Frontal cortex (tissue), 4 donors: Measurements from ENCODE around the gene NIBAN1. TPM values are rescaled to one million over a fixed set of nuclear protein-coding genes. Genes with fewer than 3 reads are reported as not detected.
A peak's percentile ranks its signal among the peaks of the same experiment; 100 is the strongest.
"Not testable (repeated sequence)": the region's sequence is repeated elsewhere in the genome, so short reads cannot be mapped to it uniquely, and the experiment has no call there.

Experiments used
- DNase-seq, 2 donors: peaks; one replicate each; pipeline ENCODE4 v3.0.0; 2012; ENCODE audit warnings: low spot score in 2 of 2
- FAIRE-seq: peaks from 2 replicates; lab custom pipeline; 2012; peaks lifted over from hg19 to GRCh38; lab: Jason Lieb, UNC
- total RNA-seq: library from RNA; depleted of rRNA; stranded (reverse); fragments of >200 nt; gene quantifications from one replicate; pipeline ENCODE4 v1.2.3, GENCODE V29; 2014
- donor health status: control.
- donor health status: control.
- donor health status: control.

The NIBAN1 gene
- total RNA-seq, 1 donor from 2014 or later, result 2.4 TPM

GRCh38 chr1:184973272-184974055 lies 844 bp downstream of the NIBAN1 start:
- FAIRE-seq, result no peak
- peak; percentile 44 to 54 for DNase-seq

DNA sequence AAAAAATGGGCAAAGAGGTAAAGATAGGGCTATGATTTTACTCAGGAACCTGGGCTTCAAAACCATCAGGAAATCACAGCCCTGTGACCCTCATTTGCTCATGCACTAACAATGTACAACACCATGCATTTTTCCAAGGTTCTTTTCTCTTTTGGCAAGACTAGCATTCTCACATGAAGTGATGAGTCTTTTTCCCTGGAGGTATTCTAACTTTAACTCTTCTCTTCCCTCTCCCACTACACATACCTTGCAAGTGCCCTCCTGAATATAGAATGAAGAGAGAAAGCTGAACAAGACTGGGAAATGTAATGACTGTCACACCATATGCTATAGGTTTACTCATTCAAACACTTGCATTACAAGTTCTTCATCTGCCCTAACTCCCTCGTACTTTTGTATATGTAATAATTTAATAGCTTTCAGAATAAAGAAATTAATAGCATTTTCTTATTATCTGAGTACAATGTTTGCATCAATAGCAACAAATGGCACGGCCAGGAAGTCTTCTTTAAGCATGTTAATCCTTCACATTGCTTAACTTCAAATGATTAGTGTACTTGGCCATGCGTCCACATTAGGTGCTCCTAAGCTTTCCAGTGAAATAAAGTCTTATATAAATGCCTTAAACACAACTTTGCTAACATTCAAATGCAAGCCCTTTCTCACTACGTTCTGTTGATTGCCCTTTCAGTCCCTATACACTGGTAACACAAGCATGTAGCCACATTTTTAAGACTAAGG lies 1.8 kb downstream of the NIBAN1 start:
- no peak for DNase-seq
- no peak for FAIRE-seq

GRCh38 chr1:184971522-184972265 lies 2.6 kb downstream of the NIBAN1 start:
- no peak for DNase-seq
- no peak for FAIRE-seq

DNA sequence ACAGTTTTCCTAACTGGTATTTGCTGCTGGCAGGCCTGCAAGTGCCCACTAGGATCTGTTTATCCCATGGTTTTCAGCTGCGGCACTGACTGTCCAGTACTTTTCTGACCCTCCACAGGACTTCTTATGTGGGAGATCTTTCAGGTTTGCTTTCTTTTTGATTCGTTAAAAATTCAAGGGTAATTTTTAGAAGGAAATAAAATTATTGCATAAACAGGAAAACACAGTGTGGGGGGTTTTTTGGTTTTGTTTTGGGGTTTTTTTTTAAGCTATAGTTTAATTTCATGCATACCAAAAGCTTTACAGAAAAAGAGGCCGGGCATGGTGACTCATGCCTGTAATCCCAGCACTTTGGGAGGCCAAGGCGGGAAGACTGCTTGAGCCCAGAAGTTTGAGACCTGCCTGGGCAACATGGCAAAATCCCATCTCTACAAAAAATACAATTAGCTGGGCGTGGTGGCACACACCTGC lies 3.6 kb downstream of the NIBAN1 start:
- DNase-seq (no peak), FAIRE-seq (no peak)

GRCh38 chr1:184966989-184967388 lies 7.3 kb downstream of the NIBAN1 start:
- no peak for DNase-seq
- no peak for FAIRE-seq

DNA sequence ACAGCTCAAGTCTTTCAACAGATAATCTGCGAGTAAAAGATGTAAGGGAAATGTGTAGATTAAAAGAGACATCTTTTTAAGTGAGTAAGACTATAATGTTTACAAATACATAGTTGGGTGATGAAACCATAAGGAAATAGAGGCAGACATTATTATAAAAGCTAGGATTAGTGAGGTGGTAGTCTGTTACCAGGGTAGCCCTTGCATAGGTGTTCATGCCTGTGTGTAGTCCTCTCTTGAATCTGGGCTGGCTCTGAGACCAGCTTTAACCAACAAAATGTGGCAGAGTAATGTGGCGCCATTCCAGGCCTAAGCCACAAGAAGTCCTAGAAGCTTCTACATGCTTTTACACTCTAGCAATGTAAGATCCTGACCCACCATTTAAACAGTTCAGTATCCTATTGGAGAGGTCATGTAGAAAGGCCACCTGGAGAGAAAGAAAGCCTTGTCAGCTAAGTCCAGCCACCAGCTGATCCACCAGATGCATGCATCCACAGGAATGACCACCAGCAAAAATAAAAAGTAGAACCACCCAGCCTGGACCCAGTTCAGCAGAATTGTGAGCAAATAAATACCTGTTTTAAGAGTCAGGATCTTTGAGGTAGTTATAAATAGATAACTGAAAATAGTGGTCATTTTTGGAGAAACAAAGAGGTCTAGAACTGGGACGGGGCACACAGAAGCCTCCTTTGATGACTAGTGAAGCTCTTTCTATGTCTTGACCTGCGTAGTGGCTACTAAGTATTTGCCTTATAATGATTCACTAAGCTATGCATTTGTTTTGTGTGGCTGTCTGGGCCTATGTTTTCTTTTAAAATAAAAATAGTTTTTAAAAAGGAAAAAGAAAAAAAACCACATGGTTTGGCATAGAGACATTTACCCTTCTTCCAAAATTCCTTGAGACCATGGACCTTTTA lies 8.1 kb downstream of the NIBAN1 start:
- no peak for DNase-seq
- FAIRE-seq, result no peak

DNA sequence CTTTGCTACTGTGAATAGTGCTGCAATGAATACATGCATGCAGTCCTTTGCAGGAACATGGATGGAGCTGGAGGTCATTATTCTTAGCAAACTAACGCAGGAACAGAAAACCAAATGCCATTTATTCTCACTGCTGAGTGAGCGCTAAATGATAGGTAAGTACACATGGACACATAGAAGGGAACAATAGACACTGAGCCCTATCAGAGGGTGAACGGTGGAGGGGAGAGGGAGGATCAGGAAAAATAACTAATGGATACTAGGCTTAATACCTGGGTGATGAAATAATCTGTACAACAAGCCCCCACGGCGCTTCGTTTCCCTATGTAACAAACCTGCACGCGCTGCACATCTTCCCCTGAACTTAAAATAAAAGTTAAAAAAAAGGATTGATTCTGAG lies 8.9 kb downstream of the NIBAN1 start:
- FAIRE-seq, result no peak
- DNase-seq, result no peak

DNA sequence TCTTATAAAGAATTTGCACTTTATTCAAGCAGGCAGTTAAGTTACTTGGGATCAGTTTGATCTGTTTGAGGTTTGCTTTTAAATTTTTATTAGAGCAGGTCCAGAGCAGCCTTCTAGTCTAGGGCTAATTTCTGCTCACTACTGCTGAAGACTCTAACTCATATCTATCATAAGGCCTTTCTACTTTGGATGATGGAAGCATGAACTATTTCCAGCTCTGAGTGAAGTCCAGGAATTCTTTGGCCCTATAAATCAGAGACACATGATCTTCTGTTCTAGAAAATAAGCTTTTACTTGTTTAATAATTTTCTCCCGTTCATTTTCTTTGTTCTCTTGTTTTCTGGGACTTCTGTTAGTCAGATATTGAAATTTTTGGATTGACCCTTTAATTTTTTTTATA lies 14.7 kb downstream of the NIBAN1 start:
- no peak for FAIRE-seq
- DNase-seq, result no peak

DNA sequence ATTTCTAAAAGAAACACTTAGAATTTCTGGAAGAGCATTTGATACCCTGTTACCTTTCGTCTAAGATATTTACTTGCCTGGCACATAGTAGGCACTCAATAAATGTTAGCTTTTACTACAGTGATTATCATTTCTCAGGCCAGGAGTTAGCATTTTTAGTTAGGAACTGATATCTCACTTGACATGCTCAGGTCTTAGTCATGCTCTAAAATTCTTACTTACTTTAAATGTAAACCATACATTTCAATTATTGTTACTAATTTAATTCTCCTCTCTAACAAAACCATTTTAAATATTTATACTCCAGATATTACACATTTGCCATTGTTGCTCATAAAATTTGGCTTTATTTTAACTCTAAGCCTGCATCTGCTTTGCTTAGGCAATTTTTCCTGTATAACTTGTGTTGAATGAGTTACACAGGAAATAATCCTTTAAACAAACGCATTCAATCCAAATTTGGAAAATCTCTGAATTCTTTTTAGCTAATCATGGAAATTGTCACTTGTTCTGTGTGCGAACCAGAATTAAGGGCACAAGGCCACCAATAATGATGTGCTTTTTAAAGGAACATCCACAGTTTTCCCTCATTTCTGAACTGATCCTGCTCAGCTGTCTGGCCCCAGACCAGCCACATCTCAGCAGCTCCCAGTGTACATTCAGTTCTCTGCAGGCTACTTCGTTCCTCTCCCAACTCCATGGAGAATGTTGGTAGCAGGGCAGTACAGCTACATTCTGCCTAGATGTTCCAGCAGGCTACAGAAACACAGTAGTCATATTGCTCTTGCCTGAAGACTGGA lies 15.6 kb downstream of the NIBAN1 start:
- FAIRE-seq (no peak), DNase-seq (no peak)

DNA sequence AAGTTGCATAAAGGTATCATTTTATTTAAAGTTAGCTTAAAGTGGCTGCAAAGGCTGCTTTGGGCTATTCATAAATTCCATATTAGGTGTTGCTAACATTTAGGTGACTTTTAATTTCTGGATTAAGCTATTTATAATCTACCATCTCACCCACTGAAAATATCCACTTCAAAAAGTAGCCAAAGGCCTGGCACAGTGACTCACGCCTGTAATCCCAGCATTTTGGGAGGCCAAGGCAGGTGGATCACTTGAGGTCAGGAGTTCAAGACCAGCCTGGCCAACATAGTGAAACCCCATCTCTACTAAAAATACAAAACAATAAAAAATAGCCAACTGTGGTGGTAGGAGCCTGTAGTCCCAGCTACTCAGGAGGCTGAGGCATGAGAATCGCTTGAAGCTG lies 16.4 kb downstream of the NIBAN1 start:
- not testable (repeated sequence) for FAIRE-seq

DNA sequence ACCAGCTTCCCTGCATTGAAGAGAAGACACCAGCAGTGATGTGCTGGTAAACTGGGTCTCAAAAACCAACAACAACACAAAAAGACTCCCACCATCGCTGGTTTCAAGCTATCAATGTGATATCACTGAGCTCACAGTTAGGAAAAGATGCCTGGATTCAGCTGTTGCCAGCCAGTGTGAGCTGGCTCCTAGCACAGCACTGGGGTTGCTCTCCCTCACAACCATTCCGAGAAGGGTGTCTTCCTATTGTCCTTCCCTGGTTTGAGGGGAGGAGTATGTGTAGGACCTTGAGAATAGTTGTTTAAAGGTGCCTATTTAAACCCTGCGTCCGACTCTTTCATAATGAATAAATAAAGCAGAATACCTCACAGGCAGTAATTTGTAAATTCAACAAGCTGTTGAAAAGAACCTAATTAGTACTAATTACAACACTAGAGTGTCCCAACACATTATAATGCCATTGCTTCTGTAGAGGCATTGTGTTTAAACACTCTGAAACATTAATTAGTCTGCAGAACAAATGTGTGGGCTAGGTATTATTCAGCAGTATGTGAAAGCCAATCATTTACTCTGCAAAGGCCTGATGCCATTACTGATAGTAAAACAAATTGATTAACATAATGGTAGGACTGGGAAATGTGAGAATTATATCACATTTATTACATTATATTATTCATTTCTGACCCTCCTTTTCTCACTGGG lies 17.2 kb downstream of the NIBAN1 start:
- no peak for DNase-seq
- no peak for FAIRE-seq

More for the DNA sequence above, 16.4 kb downstream of the NIBAN1 start:
- DNase-seq, result not testable (repeated sequence)

DNA sequence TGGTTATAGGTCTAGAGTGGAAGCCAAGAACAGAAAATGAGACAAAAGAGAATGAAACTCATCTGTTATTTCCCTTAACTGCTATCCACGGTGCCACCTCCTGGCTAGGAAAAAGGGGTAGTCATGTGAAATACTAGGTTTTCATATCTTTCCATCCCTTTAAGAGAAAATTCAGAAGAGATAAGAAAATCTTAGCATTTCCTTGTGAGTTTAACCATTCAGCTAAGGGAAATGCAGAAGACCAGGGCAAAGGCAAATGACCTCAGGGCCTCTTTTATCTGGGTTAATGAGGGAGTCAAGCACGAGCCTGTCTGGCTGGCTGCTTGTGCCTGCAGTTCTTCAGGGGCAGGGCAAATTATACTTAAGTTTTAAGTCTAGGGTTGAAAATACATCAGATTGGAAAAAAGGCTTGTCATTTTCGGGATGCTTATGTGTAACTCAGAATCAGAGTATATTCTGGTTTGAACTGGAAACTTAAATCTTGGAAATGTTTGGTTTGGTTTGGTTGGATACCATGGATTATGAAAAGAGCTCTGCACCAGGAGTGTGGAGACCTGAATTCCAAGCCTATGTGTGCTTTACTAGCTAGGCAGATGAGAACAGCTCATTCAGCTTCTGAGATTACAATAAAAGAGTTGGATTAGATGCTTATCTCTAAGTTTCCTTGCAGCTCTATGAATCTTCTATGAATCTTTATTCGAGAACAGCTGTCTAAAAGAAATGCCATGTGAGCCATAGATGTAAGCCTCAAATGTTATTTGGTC lies 19.9 kb downstream of the NIBAN1 start:
- FAIRE-seq, result no peak

DNA sequence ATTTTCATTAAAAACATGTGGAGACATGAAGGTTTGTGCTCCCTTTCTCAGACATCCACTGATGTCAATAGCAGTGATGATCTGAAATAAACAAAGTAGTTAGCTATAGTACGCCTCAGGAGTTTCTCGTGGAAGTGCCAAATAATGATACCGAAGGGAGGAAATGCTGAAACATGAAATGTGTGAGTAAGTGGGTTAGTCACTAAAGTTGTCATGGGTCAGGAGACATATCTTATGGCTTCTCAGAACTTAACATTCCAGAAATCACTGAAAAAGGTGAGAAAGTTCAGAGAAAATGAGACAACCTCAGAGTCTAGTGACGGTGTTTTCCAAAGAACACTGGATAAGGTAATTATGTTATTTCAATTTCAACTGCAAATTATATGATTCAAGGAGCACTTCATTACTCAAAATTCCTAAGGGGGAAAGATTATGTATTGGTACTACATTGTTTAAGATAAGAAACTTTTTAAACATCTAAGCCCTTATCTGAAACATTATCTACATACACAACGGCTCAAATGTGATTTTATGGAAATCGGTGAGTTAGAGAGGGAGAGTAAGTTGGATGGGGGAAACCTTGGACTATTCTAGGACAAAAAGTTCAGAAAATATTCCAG lies 20.6 kb downstream of the NIBAN1 start:
- DNase-seq, result no peak
- no peak for FAIRE-seq

More for the DNA sequence above, 19.9 kb downstream of the NIBAN1 start:
- no peak for DNase-seq

DNA sequence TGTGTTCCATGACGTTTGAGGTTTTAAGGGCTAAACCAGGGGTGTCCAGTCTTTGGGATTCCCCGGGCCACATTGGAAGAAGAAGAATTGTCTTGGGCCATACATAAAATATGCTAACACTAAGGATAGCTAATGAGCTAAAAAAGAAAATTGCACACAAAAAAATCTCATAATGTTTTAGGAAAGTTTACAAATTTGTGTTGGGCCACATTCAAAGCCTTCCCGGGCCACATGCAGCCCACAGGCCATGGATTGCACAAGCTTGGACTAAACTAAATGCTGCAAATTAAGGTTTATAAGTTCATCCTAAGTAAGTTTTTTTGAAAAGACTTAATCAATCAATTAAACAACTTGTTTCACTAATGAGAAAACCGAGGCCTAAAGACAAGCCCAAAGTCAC lies 21.9 kb downstream of the NIBAN1 start:
- FAIRE-seq (no peak), DNase-seq (no peak)

DNA sequence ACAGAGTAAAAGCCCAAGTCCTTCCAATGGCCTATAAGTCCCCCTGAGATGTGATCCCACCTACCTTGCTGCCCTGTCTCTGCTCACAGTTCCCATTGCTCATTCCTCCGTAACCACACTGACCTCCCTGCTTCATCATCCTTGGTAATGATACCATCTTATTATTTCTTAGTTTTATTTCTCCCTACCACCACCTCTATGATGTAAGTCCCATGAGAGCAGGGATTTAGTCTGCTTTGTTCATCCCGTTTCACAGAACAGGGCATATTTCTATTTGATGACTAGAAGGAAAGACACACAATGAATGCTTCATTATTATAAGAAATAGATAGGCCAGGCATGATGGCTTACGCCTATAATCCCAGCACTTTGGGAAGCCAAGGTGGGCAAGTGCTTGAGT lies 22.5 kb downstream of the NIBAN1 start:
- FAIRE-seq (no peak), DNase-seq (no peak)

DNA sequence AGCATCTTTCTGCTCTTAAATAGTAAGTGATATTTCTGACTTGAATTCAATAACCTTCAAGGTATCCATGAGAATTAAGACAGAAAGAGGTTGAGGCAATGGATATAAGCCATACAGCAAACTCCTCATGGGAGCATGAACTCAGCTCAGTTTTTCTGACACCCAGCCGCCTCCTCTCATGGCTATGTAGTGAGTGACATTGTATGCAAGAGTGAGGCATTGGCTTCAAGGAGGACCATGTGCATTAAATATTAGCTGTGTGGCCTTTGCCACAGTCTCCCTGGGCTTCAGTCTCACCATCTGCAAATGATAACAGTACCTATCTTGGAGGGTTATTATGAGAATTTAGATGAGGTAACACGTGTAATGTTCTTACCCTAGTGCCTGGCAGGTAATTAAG lies 23.4 kb downstream of the NIBAN1 start:
- DNase-seq (no peak), FAIRE-seq (no peak)

DNA sequence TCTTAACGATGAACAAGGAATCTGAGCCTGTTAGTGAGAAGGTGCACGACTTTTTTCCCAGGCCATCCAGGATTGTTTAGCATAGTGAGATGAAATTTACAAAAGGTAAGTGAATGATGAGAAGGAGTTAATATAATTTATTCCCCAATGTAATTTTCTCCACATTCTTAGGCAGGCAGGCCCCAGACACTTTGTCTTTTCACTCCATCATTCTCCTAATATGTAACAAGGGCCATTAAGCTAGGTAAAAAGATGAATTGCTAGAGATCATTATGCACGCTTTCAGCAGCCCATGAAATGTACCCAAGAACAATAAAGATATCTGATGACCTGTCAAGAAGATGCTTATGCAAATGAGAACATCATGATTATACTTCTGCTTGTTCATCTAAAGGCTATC lies 24.1 kb downstream of the NIBAN1 start:
- no peak for FAIRE-seq
- no peak for DNase-seq
